Osteocyte (in vitro differentiated cells): ENCODE data around the gene SAT1. TPM values are rescaled to one million over a fixed set of nuclear protein-coding genes. Genes with fewer than 3 reads are reported as not detected.

Source experiments
- DNase-seq: peaks from one replicate; pipeline ENCODE4 v3.0.0; 2021; ENCODE audit warnings: mixed read lengths; ENCODE audit not compliant: unreplicated experiment; ENCODE audit errors: extremely low spot score
- H3K27ac Mint-ChIP-seq: one replicate; pipeline ENCODE4 v1.8.0; 2021; ENCODE audit warnings: mild to moderate bottlenecking, mixed read lengths; ENCODE audit not compliant: unreplicated experiment
- H3K27me3 Mint-ChIP-seq: one replicate; pipeline ENCODE4 v1.8.0; 2021; ENCODE audit warnings: mixed read lengths; ENCODE audit not compliant: unreplicated experiment
- H3K36me3 Mint-ChIP-seq: one replicate; pipeline ENCODE4 v1.8.0; 2021; ENCODE audit warnings: mixed read lengths; ENCODE audit not compliant: unreplicated experiment
- H3K4me1 Mint-ChIP-seq: one replicate; pipeline ENCODE4 v1.8.0; 2021; ENCODE audit warnings: mixed read lengths; ENCODE audit not compliant: unreplicated experiment
- H3K4me3 Mint-ChIP-seq: one replicate; pipeline ENCODE4 v1.8.0; 2021; ENCODE audit warnings: mild to moderate bottlenecking, moderate library complexity, mixed read lengths; ENCODE audit not compliant: unreplicated experiment
- H3K9me3 Mint-ChIP-seq: one replicate; pipeline ENCODE4 v1.8.0; 2021; ENCODE audit warnings: mixed read lengths; ENCODE audit not compliant: unreplicated experiment
- total RNA-seq: library from RNA; stranded (reverse); gene quantifications from 2 replicates; pipeline ENCODE4 v1.2.1, GENCODE V29; 2021
- TF ChIP-seq, protein P1 (sequence below): fragments of 200-600 bp; sonication (generic); IDR thresholded peaks from 2 replicates; pipeline ENCODE4 v1.5.0; 2021; ENCODE audit warnings: antibody characterized with exemption, mild to moderate bottlenecking, moderate library complexity

Gene SAT1
- total RNA-seq, 1 donor from 2014 or later, result 234 TPM

- Mint-ChIP-seq H3K27me3 (no peaks in the 10 kb centered on the region), H3K27ac (no peak overlapping the region), H3K4me1 (peaks cover 8% of the 10 kb centered on the region), H3K36me3 (no peaks in the 10 kb centered on the region), H3K9me3 (no peaks in the 10 kb centered on the region), H3K4me3 (no peak overlapping the region)
- DNase-seq, result no peak
- TF ChIP-seq, protein P1, sequence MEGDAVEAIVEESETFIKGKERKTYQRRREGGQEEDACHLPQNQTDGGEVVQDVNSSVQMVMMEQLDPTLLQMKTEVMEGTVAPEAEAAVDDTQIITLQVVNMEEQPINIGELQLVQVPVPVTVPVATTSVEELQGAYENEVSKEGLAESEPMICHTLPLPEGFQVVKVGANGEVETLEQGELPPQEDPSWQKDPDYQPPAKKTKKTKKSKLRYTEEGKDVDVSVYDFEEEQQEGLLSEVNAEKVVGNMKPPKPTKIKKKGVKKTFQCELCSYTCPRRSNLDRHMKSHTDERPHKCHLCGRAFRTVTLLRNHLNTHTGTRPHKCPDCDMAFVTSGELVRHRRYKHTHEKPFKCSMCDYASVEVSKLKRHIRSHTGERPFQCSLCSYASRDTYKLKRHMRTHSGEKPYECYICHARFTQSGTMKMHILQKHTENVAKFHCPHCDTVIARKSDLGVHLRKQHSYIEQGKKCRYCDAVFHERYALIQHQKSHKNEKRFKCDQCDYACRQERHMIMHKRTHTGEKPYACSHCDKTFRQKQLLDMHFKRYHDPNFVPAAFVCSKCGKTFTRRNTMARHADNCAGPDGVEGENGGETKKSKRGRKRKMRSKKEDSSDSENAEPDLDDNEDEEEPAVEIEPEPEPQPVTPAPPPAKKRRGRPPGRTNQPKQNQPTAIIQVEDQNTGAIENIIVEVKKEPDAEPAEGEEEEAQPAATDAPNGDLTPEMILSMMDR, result no peak
Observed at GRCh38 chrX:23826653-23827052, 43.7 kb downstream of the SAT1 start.

GRCh38 chrX:23828881-23829280 lies 45.9 kb downstream of the SAT1 start:
- no peaks in the 10 kb centered on the region for H3K4me1 Mint-ChIP-seq
- H3K36me3 Mint-ChIP-seq, result peaks cover 8% of the 10 kb centered on the region
- no peaks in the 10 kb centered on the region for H3K9me3 Mint-ChIP-seq
- no peaks in the 10 kb centered on the region for H3K27me3 Mint-ChIP-seq
- TF ChIP-seq, protein P1, result no peak
- H3K4me3 Mint-ChIP-seq, result no peak overlapping the region
- H3K27ac Mint-ChIP-seq, result no peak overlapping the region
- no peak for DNase-seq

- H3K4me1 Mint-ChIP-seq, result no peaks in the 10 kb centered on the region
Observed at GRCh38 chrX:23832721-23833120, 49.7 kb downstream of the SAT1 start.

More at GRCh38 chrX:23832721-23833120, 49.7 kb downstream of the SAT1 start:
- Mint-ChIP-seq H3K4me3 (no peak overlapping the region), H3K36me3 (peaks cover 8% of the 10 kb centered on the region), H3K27me3 (no peaks in the 10 kb centered on the region), H3K9me3 (no peaks in the 10 kb centered on the region), H3K27ac (no peak overlapping the region)
- no peak for DNase-seq
- TF ChIP-seq, protein P1, result no peak

Other genes starting within 250 kb of the SAT1 start
- 299 and 304 TPM in 2 replicates for gene PRDX4, start 115.7 kb upstream of the SAT1 start, total RNA-seq
- 53.8 and 57.9 TPM in 2 replicates for gene ACOT9, start 39.9 kb upstream of the SAT1 start, total RNA-seq
- 35.4 and 47.4 TPM in 2 replicates for gene APOO, start 124.8 kb downstream of the SAT1 start, total RNA-seq
- not detected in 2 replicates for gene CXorf58, start 124.8 kb downstream of the SAT1 start, total RNA-seq
- 15.8 and 16.3 TPM in 2 replicates for gene KLHL15, start 244.0 kb downstream of the SAT1 start, total RNA-seq